Fibroblast of gingiva (primary cell): ENCODE data around the gene ZKSCAN8.

Source experiments
- DNase-seq: peaks from one replicate; pipeline ENCODE4 v3.0.0-alpha.2; 2011; ENCODE audit warnings: low read depth

The ZKSCAN8 gene

GRCh38 chr6:28139860-28140543 is 1.7 kb upstream of the ZKSCAN8 start:
- DNase-seq = no peak

GRCh38 chr6:28140616-28141015 is 1.1 kb upstream of the ZKSCAN8 start:
- DNase-seq = no peak

DNA sequence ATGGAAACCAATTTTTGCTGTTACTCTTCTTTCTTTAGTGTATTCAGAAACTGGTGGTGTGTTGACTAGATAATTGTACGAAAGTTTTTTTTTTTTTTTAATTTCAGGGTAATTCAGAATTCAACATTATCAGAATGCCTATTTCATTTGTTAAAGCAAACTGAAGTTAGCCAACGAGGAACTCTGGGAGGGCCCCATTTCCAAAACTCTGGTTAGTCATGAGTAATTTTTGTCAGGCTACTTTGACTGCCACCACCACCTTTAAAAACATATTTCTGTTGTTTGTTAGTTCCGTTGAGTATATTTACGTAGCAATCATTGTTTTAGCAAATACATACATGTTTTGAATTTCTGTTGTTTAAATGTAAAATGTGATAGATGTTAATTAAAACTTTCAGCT is 763 bp downstream of the ZKSCAN8 start:
- DNase-seq = no peak

DNA sequence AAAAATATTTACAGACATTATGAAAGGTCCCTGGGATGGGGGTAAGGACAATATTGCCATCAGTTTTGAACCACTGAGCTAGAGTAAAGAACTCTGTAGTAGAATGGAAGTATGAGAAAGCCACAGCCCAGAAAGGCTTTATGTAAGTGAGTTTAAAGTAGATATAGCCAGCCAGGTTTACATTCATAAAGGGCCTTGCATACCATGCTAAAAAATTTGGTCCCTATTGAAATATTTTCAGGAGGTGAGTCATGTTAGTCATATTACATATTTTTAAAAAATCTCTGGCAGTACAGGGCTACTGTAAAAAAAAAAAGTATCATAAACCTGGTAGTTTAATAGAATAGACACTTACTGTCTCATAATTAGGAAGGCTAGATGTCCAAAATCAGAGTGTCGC is 3.5 kb downstream of the ZKSCAN8 start:
- no peak for DNase-seq

DNA sequence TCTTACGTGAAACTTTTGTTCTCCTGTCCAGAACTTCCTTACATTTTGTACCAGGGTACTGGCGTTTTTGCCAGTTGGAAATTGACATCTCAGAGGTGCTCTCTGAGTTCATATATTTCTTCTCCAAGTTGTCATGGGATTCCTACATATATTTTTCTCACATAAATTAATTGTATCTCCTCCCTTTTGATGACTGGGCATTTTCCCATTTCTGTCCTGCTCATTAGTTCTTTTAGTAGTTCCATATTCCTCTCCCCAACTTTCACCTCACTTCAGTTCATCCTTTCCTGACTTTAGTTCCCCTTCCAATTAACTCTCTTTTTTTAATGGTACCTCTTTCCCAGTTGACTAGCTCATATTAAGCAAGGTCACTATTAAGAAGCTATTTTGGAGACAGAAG is 10.8 kb downstream of the ZKSCAN8 start:
- no peak for DNase-seq

- no peak for DNase-seq
These were observed 11.9 kb downstream of the ZKSCAN8 start for GRCh38 chr6:28153546-28153945.

- DNase-seq = no peak
These were observed 12.7 kb downstream of the ZKSCAN8 start for GRCh38 chr6:28154357-28154756.

DNA sequence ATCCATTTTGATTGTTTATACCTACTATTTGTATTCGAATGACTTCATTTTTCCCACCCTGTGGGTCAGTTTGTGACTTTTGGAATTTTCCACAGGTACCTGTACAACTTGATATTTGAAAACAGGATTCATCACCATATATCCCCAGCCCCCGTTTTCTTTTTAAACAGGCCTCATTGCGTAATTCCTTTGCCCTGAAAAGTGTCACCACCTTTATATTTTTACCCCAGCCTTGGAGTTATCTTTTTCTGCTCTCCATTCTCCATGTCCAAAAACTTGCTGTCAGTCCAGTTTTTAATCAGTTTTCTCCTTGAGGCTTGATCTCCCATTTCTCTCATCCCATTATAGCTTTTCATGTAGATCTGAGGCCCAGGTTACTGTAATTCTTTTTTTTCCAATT is 16.6 kb downstream of the ZKSCAN8 start:
- no peak for DNase-seq

- DNase-seq = no peak
These were observed 17.4 kb downstream of the ZKSCAN8 start for GRCh38 chr6:28159029-28159607.

DNA sequence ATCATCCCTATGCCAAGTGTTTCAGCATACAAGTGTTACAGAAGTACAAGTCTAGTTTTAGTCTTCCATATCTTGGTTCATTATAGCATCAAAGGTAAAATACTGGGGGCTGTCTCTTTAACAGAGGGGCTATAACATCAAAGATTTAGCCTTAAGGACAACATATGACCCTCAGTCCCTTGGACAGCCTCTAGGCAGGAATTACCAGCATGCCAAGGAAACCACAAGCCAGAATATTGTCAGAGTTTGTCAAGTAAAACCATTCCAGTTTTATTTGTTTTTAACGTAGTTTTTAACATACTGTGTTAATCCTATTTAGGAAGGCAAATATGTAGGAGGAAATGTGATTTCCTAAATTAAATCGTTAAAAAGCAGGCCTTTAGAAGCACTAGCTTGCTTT is 18.6 kb downstream of the ZKSCAN8 start:
- no peak for DNase-seq

DNA sequence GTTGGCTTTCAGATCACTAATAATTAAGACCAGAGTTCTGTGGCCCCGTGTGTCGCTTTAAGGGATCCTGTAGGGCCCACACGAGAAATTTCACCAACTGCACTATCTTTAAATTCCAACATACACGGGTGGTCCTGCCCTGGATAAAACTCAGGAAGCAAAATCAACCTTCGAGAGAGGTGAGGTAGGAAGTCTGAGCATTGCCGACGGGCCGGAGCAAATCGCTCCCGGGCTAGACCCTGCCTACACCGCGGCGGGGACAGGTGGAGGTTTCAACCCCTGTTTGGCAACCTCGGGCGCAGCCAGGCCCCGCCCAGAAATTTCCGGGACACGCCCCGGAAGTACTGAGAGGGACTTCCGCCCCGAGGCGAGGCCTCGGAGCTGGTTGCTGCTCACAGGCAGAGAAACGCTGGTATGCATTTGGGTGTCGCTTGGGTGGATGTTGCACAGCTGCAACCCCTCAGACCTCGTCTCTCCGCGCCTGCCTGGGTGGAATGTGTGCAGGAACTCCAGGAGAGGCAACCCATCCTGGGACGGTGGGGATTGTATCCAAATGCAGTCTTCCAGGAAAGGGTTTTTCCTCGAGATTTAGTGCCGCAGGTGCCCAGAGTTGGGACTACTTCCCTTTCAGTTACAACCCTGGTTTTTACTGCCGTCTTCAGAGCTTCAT is 19.9 kb downstream of the ZKSCAN8 start:
- peak; percentile 55 for DNase-seq

DNA sequence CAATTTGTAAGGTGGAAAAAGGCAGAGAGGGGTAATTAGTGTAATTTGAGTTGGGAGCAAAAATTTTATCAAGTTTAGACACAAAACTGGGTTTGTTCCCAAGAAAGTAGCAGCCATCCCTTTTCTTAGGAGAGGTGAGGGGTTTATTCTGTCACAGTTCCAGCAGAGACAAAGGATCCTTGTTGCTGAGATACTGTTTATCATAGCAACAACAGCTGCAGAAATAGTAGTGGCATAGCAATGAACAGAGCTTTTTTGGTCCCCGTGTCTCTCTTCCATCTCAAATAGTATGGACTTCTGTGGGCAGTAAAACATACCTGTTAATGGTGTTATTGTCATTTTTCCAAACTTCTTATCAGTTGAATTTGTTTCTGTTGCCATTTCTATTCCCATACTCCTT is 23.9 kb downstream of the ZKSCAN8 start:
- no peak for DNase-seq

DNA sequence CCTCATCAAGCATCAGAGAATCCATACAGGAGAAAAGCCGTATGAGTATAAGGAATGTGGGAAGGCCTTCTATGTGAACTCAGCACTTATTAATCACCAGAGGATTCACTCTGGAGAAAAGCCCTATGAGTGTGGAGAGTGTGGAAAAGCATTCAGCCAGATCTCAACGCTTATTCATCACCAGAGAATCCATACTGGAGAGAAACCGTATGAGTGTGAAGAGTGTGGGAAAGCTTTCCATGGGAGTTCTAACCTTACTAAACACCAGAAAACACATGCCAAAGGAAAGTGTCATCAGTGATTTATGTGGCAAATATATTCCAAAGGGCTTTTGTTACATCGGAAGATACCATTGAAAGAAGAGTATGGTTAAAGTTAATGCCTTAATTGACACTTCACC is 25.4 kb downstream of the ZKSCAN8 start:
- peak; percentile 5 for DNase-seq

GRCh38 chr6:28167926-28168325 is 26.2 kb downstream of the ZKSCAN8 start:
- DNase-seq = no peak

DNA sequence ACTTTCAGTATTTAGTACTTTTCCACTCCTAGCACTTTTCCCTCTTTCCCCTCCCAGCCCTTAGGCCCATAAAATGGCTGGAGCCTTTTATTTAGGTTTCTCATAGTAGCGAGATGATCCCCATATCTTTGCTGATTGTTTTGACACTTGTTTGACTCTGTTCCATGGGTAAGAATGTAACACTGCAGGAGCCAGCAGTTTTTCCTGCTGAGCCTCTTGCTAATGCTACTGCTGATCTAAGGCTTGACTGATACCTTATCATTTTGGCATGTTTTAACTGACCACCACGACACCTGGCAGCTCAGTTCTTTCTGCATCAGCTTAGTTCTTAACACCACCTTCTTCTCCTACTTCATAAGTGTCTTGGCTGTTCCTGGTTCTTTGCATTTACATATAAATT is 29.6 kb downstream of the ZKSCAN8 start:
- no peak for DNase-seq

DNA sequence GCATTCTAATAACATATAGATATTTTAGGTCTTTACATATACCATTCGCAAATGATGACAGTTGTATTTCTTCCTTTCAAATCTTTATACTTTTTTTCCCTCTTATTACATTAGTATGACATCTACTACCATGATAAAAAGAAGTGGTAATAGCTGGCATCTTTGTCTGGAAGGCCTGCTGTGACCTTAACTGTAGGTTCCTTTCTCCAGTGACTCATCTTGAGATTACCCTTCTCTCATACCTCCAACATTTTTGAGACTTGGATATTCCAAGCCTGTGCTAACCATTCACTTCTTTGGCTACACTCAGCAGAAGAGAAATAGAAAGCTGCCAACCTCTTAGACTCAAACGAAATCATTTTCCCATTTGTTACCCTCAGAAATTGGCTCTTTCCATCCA is 30.3 kb downstream of the ZKSCAN8 start:
- no peak for DNase-seq

- DNase-seq = no peak
These were observed 34.7 kb downstream of the ZKSCAN8 start for GRCh38 chr6:28176373-28176772.

- DNase-seq = no peak
These were observed 40.6 kb downstream of the ZKSCAN8 start for GRCh38 chr6:28182255-28182654.

- DNase-seq = no peak
These were observed 46.7 kb downstream of the ZKSCAN8 start for GRCh38 chr6:28188111-28188979.

GRCh38 chr6:28200020-28200419 is 58.3 kb downstream of the ZKSCAN8 start:
- DNase-seq = no peak

DNA sequence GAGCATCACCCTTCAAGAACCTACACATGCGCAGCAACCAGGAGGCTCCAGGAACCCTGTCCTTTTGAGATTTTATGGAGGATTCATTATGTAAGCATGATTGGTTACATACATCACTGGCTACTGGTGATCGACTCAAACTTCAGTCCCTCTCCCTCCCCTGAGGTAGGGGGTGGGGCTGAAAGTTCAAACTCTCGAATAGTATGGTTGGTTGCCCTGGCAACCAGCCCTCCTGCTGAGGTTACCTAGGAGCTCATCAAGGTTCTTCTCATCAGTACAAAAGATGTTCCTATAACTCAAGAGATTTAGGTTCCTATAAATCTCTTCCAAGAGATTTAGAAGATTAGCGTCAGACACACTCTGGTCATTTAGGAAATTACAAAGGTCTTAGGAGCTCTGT is 61.5 kb downstream of the ZKSCAN8 start:
- no peak for DNase-seq

- DNase-seq = no peak
These were observed 64.2 kb downstream of the ZKSCAN8 start for GRCh38 chr6:28205879-28206278.

DNA sequence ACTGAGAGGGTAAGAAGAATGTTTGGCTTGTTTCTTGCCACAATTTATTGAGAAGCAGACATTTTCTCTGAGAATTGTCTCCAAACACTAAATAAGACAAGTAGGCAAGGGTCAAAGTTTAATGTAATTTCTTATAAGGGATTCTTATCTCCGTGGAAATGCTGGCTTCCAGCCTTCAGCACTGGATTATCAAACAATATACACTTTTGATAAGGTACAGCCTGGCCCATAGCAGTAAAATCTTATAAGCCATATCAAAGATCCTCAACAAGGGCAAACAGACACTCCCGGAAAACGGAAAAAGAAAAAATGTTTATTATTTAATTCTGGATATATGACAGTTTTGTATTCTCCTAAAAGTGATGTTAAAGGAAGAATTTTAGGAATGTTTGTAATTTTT is 64.8 kb downstream of the ZKSCAN8 start:
- DNase-seq = no peak
